Trophoblast cell (in vitro differentiated cells and primary cell): Measurements from ENCODE around the gene MNT.

Experiments used
- DNase-seq, 2 donors: peaks; one replicate each; pipeline ENCODE4 v3.0.0-alpha.2; 2016
- H2AFZ ChIP-seq: 2 replicates; pipeline ENCODE4 v1.6.1; 2013; ENCODE audit warnings: low read length, moderate library complexity, mild to moderate bottlenecking; ENCODE audit not compliant: insufficient read depth, poor library complexity
- H2AK5ac ChIP-seq: 2 replicates; pipeline ENCODE4 v1.6.1; 2013; ENCODE audit warnings: mild to moderate bottlenecking, low read length
- H2BK120ac ChIP-seq: 2 replicates; pipeline ENCODE4 v1.6.1; 2013; ENCODE audit warnings: low read length, mild to moderate bottlenecking, moderate library complexity; ENCODE audit not compliant: insufficient read depth, poor library complexity
- H2BK12ac ChIP-seq: 2 replicates; pipeline ENCODE4 v1.6.1; 2013; ENCODE audit warnings: mild to moderate bottlenecking, low read length, moderate library complexity
- H2BK5ac ChIP-seq: 2 replicates; pipeline ENCODE4 v1.6.1; 2013; ENCODE audit warnings: low read length, low read depth, moderate library complexity, mild to moderate bottlenecking; ENCODE audit not compliant: poor library complexity
- H3K14ac ChIP-seq: 2 replicates; pipeline ENCODE4 v1.6.1; 2013; ENCODE audit warnings: mild to moderate bottlenecking, low read length
- H3K18ac ChIP-seq: 2 replicates; pipeline ENCODE4 v1.6.1; 2013; ENCODE audit warnings: mild to moderate bottlenecking, low read length
- H3K23ac ChIP-seq: 2 replicates; pipeline ENCODE4 v1.6.1; 2013; ENCODE audit warnings: low read length
- H3K27ac ChIP-seq: 2 replicates; pipeline ENCODE4 v1.5.1; 2013; ENCODE audit warnings: low read depth, mild to moderate bottlenecking, inconsistent platforms, low read length, moderate library complexity
- H3K27me3 ChIP-seq: 2 replicates; pipeline ENCODE4 v1.6.1; 2013; ENCODE audit warnings: inconsistent platforms, mild to moderate bottlenecking, low read length, moderate library complexity; ENCODE audit not compliant: insufficient read depth
- H3K36me3 ChIP-seq, 2 experiments: 1 replicate in 1 of 2; 2 replicates in 1 of 2; pipeline ENCODE4 v1.6.1; 2013; ENCODE audit warnings: low read length in 2 of 2, mild to moderate bottlenecking in 2 of 2, moderate library complexity in 1 of 2; ENCODE audit not compliant: insufficient read depth in 2 of 2, control insufficient read depth in 1 of 2
- H3K4ac ChIP-seq: 2 replicates; pipeline ENCODE4 v1.6.1; 2013; ENCODE audit warnings: low read depth, mild to moderate bottlenecking, low read length, moderate library complexity
- H3K4me1 ChIP-seq, 2 experiments: 1 replicate in 1 of 2; 2 replicates in 1 of 2; pipeline ENCODE4 v1.6.1; 2013; ENCODE audit warnings: low read length in 2 of 2, mild to moderate bottlenecking in 2 of 2, moderate library complexity in 1 of 2; ENCODE audit not compliant: insufficient read depth in 2 of 2, control insufficient read depth in 1 of 2
- H3K4me2 ChIP-seq: 2 replicates; pipeline ENCODE4 v1.6.1; 2013; ENCODE audit warnings: inconsistent platforms, mild to moderate bottlenecking, low read length, moderate library complexity
- H3K4me3 ChIP-seq: 2 replicates; pipeline ENCODE4 v1.5.1; 2013; ENCODE audit warnings: mild to moderate bottlenecking, low read depth, low read length, inconsistent platforms
- H3K79me1 ChIP-seq: one replicate; pipeline ENCODE4 v1.6.1; 2013; ENCODE audit warnings: low read length
- H3K79me2 ChIP-seq: 2 replicates; pipeline ENCODE4 v1.6.1; 2013; ENCODE audit warnings: low read length, mild to moderate bottlenecking; ENCODE audit not compliant: control insufficient read depth, insufficient read depth, poor library complexity
- H3K9ac ChIP-seq: 2 replicates; pipeline ENCODE4 v1.6.1; 2013; ENCODE audit warnings: mild to moderate bottlenecking, low read length
- H3K9me3 ChIP-seq: 2 replicates; pipeline ENCODE4 v1.6.1; 2013; ENCODE audit warnings: low read depth, mild to moderate bottlenecking, control low read depth, inconsistent platforms, low read length; ENCODE audit not compliant: insufficient read depth
- H4K12ac ChIP-seq: 2 replicates; pipeline ENCODE4 v1.6.1; 2013; ENCODE audit warnings: low read depth, mild to moderate bottlenecking, low read length, moderate library complexity
- H4K8ac ChIP-seq: 2 replicates; pipeline ENCODE4 v1.6.1; 2013; ENCODE audit warnings: low read depth, mild to moderate bottlenecking, low read length, moderate library complexity
- H4K91ac ChIP-seq: one replicate; pipeline ENCODE4 v1.6.1; 2013; ENCODE audit warnings: low read depth, mild to moderate bottlenecking, low read length, moderate library complexity
- WGBS: extraction: QIAGEN DNeasy Blood & Tissue Kit; methylation state at CpG from one replicate; pipeline ENCODE4 v1.1.7; 2013; ENCODE audit warnings: missing lambda C conversion rate; ENCODE audit not compliant: insufficient read length, insufficient coverage; ENCODE audit errors: extremely low coverage; 5-methylcytosine and 5-hydroxymethylcytosine counted together

MNT gene

DNA sequence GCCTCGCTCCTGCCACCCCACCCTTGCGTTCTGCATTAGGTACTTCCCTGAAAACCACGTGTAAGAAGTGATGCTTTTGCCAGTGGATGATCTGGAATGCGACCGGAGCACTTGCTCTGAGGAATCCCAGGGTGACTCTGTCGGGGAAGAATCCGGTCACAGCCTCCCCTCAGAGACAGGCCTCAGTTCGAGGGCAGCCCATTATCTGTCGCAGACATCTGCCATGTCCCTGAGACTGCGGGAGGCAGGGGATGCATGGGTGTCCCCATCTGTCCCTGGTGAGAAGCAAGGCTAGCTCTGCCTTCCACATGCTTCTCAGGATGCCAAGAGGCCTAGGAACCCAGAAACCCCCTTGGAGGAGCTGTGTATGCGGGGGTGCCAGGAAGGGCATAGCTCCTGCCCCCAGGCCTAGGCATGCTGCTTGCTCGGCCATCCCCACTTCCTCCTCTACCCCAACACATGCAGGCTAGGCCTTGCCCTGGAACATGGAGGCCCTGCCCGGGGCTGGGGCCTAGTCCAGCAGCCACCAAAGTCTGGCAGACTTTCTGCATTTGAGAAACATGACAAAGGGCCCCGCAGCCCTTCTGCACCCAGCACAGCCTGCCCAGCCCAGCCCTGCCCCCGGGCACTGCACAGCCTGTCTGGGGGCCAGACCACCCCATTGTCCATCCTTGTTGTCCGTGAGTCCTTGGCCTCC, 20.5 kb downstream of the MNT start:
- Histone ChIP-seq H3K23ac (no peak overlapping the region), H2BK12ac (peak overlapping the region; percentile 66), H3K9ac (no peak overlapping the region), H4K12ac (no peak overlapping the region), H4K91ac (peak overlapping the region; percentile 93), H3K9me3 (peaks cover 2% of the 10 kb centered on the region), H3K4ac (peak overlapping the region; percentile 9), H3K4me2 (no peak overlapping the region), H2BK5ac (peak overlapping the region; percentile 75), H4K8ac (peak overlapping the region; percentile 67), H2BK120ac (peak overlapping the region; percentile 86), H2AK5ac (peak overlapping the region; percentile 75), H3K4me3 (no peak overlapping the region), H3K36me3 (peaks cover 37 to 43% of the 10 kb centered on the region in 2 experiments), H3K27ac (peak overlapping the region; percentile 91), H3K14ac (peak overlapping the region; percentile 88), H3K18ac (peak overlapping the region; percentile 73), H3K79me1 (peaks cover 52% of the 10 kb centered on the region), H3K27me3 (no peaks in the 10 kb centered on the region), H2AFZ (no peak overlapping the region), H3K4me1 (peaks cover 56 to 66% of the 10 kb centered on the region in 2 experiments), H3K79me2 (peaks cover 5% of the 10 kb centered on the region)
- WGBS = no CpG with 5 or more reads among the region's 16 CpGs
- peak; percentile 84 to 94 for DNase-seq

DNA sequence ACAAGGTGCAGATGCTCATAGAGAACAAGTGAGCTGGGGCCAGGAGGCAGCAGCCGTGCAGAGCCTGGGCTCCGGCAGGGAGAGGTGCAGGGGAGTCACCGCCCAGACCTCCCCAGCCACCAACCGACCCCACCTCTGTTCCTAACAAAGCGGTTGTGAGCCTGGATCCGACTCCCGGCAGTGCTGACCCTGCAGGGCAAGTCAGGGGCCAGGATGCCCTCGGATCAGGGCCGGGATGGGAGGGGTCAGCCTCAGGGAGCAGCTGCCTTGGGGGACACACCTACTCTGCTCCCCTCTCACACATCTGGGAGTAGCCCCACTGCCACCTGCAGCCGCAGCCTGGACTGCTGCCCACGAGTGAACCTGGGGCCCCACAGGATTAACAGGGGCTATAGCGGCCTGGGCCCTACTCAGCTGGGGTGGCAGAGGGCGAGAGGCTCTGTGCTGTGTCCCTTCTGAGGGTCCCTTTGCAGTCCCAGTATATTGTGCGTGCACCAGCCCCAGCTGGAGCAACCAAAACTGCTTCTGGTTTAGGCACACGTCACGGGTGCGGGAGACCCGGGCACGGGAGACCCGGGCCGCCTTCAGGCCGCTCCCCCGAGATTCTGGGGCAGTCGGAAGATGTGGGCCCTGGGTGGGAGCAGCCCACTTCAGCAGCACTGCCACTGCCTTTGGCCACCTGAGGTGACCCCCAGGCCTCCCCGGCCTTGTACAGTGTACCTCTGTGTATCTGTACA, 21.2 kb downstream of the MNT start:
- Histone ChIP-seq H3K9ac (no peak overlapping the region), H3K14ac (peak overlapping the region; percentile 14), H2AFZ (no peak overlapping the region), H3K4me1 (peaks cover 56 to 68% of the 10 kb centered on the region in 2 experiments), H4K12ac (no peak overlapping the region), H3K4me2 (no peak overlapping the region), H2AK5ac (peak overlapping the region; percentile 33), H2BK5ac (peak overlapping the region; percentile 5), H3K9me3 (peaks cover 2% of the 10 kb centered on the region), H4K91ac (peak overlapping the region; percentile 49), H3K27ac (peak overlapping the region; percentile 70), H2BK120ac (peak overlapping the region; percentile 21), H3K79me2 (peaks cover 5% of the 10 kb centered on the region), H3K27me3 (no peaks in the 10 kb centered on the region), H3K79me1 (peaks cover 52% of the 10 kb centered on the region), H3K18ac (peak overlapping the region; percentile 12), H3K4me3 (no peak overlapping the region), H3K36me3 (peaks cover 37 to 43% of the 10 kb centered on the region in 2 experiments), H3K4ac (no peak overlapping the region), H4K8ac (peak overlapping the region; percentile 3), H2BK12ac (peak overlapping the region; percentile 38), H3K23ac (no peak overlapping the region)
- DNase-seq = no peak
- WGBS = no CpG with 5 or more reads among the region's 25 CpGs

DNA sequence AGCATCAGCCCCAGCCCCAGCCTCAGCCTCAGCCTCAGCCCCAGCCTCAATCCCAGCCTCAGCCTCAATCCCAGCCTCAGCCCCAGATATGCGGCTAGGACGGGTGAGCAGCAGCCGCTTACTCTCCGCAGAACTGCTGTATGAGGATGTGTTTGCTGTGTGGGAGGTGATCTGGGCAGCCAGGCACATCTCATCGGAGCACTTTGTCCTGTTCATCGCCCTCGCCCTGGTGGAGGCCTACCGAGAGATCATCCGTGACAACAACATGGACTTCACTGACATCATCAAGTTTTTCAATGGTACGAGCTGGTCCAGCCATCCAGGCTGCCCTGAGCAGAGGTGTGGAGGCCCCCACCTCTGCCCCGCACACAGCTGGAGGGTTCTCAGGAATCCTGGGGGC, 22.0 kb downstream of the MNT start:
- H3K36me3 ChIP-seq = peaks cover 37 to 43% of the 10 kb centered on the region in 2 experiments
- H3K4me1 ChIP-seq = peaks cover 57 to 67% of the 10 kb centered on the region in 2 experiments
- DNase-seq = no peak
- H3K4me2 ChIP-seq = no peak overlapping the region
- H3K23ac ChIP-seq = no peak overlapping the region
- no peak overlapping the region for H3K4ac ChIP-seq
- H3K14ac ChIP-seq = no peak overlapping the region
- no peak overlapping the region for H3K27ac ChIP-seq
- no peak overlapping the region for H2BK12ac ChIP-seq
- WGBS = no CpG with 5 or more reads among the region's 11 CpGs
- H4K91ac ChIP-seq = no peak overlapping the region
- no peak overlapping the region for H3K18ac ChIP-seq
- H4K8ac ChIP-seq = no peak overlapping the region
- no peak overlapping the region for H2AK5ac ChIP-seq
- H3K79me2 ChIP-seq = peaks cover 5% of the 10 kb centered on the region
- H3K9me3 ChIP-seq = peaks cover 2% of the 10 kb centered on the region
- H2BK5ac ChIP-seq = no peak overlapping the region
- no peak overlapping the region for H3K9ac ChIP-seq
- no peak overlapping the region for H2BK120ac ChIP-seq
- H2AFZ ChIP-seq = no peak overlapping the region
- no peak overlapping the region for H3K4me3 ChIP-seq
- H4K12ac ChIP-seq = no peak overlapping the region
- peaks cover 49% of the 10 kb centered on the region for H3K79me1 ChIP-seq
- H3K27me3 ChIP-seq = no peaks in the 10 kb centered on the region

- Histone ChIP-seq H3K18ac (no peak overlapping the region), H4K91ac (no peak overlapping the region), H3K4me1 (peaks cover 49 to 57% of the 10 kb centered on the region in 2 experiments), H2BK12ac (no peak overlapping the region), H3K36me3 (peaks cover 47 to 54% of the 10 kb centered on the region in 2 experiments), H3K4ac (no peak overlapping the region), H2BK5ac (no peak overlapping the region), H3K4me3 (no peak overlapping the region), H2AK5ac (no peak overlapping the region), H3K9ac (no peak overlapping the region), H3K27ac (no peak overlapping the region), H2BK120ac (no peak overlapping the region), H4K12ac (no peak overlapping the region), H3K23ac (no peak overlapping the region), H3K9me3 (peaks cover 5% of the 10 kb centered on the region), H3K4me2 (no peak overlapping the region), H4K8ac (no peak overlapping the region), H3K79me2 (peaks cover 5% of the 10 kb centered on the region), H2AFZ (no peak overlapping the region), H3K79me1 (peaks cover 41% of the 10 kb centered on the region), H3K14ac (no peak overlapping the region), H3K27me3 (no peaks in the 10 kb centered on the region)
- no peak for DNase-seq
- WGBS = no CpG with 5 or more reads among the region's 10 CpGs
These were observed 23.2 kb downstream of the MNT start for GRCh38 chr17:2377659-2378058.
